Endometrial microvascular endothelial cells (primary cell): Measurements from ENCODE around the gene SLC22A14. TPM values are rescaled to one million over a fixed set of nuclear protein-coding genes. Genes with fewer than 3 reads are reported as not detected.
"Not testable (repeated sequence)": the region's sequence is repeated elsewhere in the genome, so short reads cannot be mapped to it uniquely, and the experiment has no call there.

Source experiments
- in situ Hi-C: cut with HindIII; loops from 2 replicates; pipeline ENCODE4 v1.10.0; 2017; ENCODE audit warnings: low sequenced_read_pairs, low pct_unique_long_range_greater_than_20kb; ENCODE audit errors: inconsistent ontology term
- total RNA-seq: library from RNA; depleted of rRNA; stranded (reverse); fragments of >200 nt; gene quantifications from one replicate; pipeline ENCODE4 v1.2.3, GENCODE V29; 2015; ENCODE audit errors: inconsistent ontology term

Gene SLC22A14
- total RNA-seq, 1 donor from 2014 or later: not detected

DNA sequence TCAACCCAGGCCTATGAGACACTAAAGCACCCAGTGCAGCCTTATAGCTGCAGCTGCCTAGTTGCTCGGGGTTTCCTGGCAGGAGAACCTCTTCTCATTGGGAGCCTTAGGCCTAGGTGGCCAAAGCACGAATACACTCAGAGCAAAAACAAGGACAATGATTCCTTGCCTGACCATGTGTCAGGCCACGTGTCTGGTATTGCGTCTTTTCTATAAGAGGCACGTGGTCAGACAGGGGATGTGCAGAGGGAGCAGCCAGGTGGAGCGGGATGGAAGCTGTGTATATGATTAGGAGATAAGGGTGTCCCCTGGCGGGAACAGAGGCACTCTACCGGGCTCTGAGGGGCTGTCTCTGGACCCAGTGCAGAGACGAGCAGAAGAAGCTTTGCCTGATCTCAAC is 26.4 kb downstream of the SLC22A14 start:
- in situ Hi-C loops: no loop called here

DNA sequence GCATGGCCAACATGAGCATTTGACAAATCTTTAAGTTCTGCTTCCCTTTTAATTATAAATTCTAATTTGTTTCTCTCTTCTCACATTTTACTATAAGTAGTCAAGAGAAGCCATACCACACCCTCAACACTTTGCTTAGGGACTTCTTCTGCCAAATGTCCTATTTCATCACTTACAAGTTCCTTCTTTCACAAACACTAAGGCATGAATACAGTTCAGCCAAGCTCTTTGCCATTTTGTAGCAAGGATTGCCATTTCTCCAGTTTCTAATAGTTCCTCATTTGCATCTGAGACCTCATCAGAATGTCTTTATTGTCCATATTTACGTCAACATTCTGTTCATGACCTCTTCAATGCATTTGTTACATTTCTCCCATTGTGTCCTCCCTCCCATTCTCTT is 29.4 kb downstream of the SLC22A14 start:
- in situ Hi-C loops: no loop called here

GRCh38 chr3:38311941-38312340 is 29.8 kb downstream of the SLC22A14 start:
- in situ Hi-C loops: no loop called here

GRCh38 chr3:38312356-38312755 is 30.3 kb downstream of the SLC22A14 start:
- in situ Hi-C loops: no loop called here

DNA sequence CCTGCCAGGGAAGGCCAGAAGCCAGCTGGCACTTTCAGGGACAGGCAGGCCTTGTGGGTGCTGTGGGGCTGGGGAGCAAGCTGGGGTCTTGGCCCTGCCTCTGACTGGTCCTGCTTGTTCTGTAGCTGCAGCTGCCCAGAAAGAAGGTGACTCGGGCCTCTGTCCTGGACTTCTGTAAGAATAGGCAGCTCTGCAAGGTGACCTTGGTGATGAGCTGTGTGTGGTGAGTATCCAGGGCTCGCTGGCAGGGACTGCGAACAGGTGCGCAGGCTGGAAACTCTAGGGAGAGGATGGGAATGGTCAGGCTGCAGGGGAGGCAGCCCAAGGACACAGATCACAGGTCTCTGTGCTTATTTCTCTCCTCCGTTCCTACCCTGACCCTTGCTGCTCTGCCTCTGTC is 31.2 kb downstream of the SLC22A14 start:
- in situ Hi-C loops: no loop called here

GRCh38 chr3:38313695-38314094 is 31.6 kb downstream of the SLC22A14 start:
- in situ Hi-C loops: no loop called here

DNA sequence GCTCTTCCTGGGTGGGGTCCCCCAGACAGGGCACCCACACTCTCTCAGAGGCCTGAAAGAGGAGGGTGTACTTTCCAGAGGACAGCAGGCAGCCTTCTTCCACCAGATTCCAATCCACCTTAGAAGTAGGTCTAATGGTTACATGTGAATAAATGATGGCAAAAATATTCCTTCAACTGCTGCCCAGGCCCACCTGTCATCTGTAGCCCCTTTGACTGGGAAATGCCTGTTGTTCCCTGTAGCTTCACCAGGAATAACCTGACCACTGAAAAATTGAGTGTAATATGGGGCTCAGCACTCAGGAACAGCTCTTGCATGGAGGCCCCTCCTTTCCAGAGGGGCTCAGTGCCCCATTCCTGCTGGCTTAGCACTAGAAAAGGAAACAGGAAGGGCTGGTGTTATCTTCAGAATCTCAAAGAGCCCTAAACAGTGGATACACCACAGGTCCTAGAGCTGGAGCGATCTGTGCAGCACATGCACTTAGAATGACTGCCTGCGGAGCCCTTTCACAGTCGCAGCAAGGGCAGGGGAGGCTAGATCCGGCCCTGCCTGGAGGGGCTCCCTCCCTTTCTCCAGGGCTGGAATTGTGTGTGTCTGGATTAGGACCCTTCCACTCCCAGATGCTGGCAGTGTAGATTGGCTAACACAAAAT is 32.1 kb downstream of the SLC22A14 start:
- in situ Hi-C loops: no loop called here

- in situ Hi-C loops: no loop called here
These were observed 32.8 kb downstream of the SLC22A14 start for GRCh38 chr3:38314764-38315487.

GRCh38 chr3:38315488-38316230 is 33.6 kb downstream of the SLC22A14 start:
- in situ Hi-C loops: no loop called here

- in situ Hi-C loops: no loop called here
These were observed 34.5 kb downstream of the SLC22A14 start for GRCh38 chr3:38316356-38317191.

DNA sequence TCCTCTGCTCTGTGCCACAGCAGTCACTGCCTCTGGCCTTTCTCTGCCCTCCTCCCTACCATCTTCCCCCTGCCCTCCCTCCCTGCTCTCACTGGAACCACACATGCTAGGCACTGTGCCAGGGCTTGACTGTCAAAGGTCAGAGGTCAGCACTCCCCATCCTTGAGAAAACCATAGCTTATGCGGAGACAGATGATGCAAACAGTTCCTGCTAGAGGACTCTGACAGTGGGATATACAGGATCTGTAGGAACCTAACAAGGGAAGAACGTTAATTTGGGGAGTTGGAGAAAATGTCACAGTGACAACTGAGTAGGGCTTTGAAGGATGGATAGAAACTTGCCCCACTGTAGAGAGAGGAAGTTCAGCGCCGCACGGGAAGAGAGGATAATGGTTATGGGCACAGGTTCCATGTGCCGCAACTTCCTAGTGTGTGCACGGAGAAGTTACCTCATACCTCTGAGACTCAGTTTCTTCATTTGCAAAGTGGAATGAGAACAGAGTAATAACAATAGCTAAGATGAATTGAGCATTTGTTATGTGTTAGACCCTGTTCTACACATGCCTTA is 35.2 kb downstream of the SLC22A14 start:
- in situ Hi-C loops: no loop called here

- in situ Hi-C loops: no loop called here
These were observed 36.9 kb downstream of the SLC22A14 start for GRCh38 chr3:38318766-38319671.

DNA sequence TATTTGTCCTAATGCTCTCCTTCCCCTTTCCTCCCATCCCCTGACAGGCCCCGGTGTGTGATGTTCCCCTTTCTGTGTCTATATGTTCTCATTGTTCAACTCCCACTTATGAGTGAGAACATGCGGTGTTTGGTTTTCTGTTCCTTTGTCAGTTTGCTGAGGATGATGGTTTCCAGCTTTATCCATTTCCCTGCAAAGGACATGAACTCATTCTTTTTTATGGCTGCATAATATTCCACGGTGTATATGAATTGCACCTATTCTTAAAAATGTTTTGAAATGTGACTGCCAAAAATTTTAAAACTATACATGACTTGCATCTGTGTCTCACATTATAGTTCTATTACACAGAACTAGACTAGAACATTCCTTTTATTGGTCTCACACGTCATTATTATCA is 38.5 kb downstream of the SLC22A14 start:
- in situ Hi-C loops: not testable (repeated sequence)

DNA sequence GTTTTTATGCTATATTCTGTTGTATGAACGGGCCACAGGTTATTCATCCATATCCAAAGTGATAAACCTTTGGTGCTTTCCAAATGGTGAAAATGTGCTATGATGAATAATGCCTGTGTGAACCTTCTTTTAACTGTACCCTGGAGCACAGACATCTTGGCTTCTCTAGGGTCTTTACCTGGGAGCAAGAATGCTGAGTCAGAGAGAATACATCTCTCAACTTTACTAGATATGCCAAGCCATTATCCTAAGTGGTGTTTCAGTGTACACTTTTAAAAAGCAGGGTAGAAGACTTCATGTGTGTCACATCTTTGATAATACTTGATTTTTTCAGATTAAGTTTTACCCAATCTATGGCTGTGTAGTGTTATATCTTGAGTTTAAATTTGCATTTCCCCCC is 41.0 kb downstream of the SLC22A14 start:
- in situ Hi-C loops: no loop called here

DNA sequence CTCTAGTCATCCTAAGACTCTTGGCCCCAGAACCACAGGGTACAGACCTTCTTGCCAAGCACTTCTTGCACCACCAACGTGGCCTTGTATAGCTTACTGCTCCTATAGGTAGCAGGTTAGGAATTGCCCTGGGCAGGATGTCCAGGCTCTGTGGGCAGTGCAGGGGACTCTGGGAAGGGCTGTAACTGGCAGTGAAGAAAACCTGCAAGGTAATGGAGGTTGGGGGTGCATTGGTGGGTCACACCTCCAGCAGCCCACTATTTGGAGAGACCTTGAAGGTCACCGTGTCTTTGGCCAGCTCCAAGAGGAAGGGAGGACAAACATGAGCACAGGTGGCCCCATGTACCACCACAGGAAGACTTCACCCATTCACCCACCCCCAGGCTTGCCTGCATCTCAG is 43.2 kb downstream of the SLC22A14 start:
- in situ Hi-C loops: no loop called here

DNA sequence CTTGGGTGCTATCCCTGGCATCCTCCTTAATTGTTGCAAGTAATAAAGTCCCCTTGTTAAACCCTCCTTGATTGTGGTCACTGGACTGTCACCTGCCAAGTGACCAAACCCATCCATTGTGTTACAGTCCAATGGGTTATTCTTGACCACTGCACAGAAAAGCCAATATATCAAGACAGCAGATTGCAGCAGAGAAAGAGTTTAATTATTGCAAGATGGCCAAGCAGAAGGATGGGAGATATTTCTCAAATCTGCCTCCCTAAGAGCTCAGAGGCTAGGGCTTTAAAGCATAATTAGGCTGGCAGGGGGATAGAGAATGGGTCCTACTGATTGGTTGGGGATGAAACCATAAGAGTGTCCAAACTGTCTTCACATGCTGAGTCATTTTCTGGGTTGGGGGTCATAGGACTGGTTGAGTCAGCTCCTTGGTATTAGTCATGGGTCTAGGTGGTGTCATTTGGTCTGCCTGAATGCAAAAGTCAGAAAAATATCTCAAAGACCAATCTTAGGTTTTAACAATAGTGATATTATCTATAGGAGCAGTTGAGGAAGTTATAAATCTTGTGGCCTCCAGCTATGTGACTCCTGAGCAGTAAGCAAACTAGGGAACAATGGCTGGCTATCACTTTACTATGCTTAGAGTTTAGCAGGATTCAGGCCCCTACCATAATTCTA is 45.4 kb downstream of the SLC22A14 start:
- in situ Hi-C loops: no loop called here

GRCh38 chr3:38331257-38332022 is 49.3 kb downstream of the SLC22A14 start:
- in situ Hi-C loops: no loop called here
